Inflammatory macrophage (primary cell): ENCODE data around the gene ABHD16A.
A peak's percentile ranks its signal among the peaks of the same experiment; 100 is the strongest.

Source experiments
- DNase-seq, 2 donors: peaks; one replicate each; pipeline ENCODE4 v3.0.0-alpha.2; 2020 to 2022

Gene ABHD16A

GRCh38 chr6:31661262-31662123 lies 41.6 kb downstream of the ABHD16A start:
- DNase-seq, result no peak

- DNase-seq, result peak; percentile 74 to 85
Measured at GRCh38 chr6:31660381-31661261, 42.5 kb downstream of the ABHD16A start, which contains the start of gene C6orf47. C6orf47 (minus strand) TSS chr6:31660778; CDS start chr6:31659947, 831 bp downstream.

- peak; percentile 29 to 41 for DNase-seq
Measured at GRCh38 chr6:31659649-31660380, 43.3 kb downstream of the ABHD16A start.

- no peak for DNase-seq
Measured at GRCh38 chr6:31658983-31659648, 44.0 kb downstream of the ABHD16A start.

- DNase-seq, result no peak
Measured at GRCh38 chr6:31658158-31658688, 44.9 kb downstream of the ABHD16A start.

- no peak for DNase-seq
Measured at GRCh38 chr6:31657406-31658157, 45.5 kb downstream of the ABHD16A start.

GRCh38 chr6:31655349-31656237 lies 47.5 kb downstream of the ABHD16A start, which contains the start of gene APOM:
APOM (plus strand) TSS chr6:31655894; CDS start chr6:31655967, 73 bp downstream.
- no peak for DNase-seq

GRCh38 chr6:31654574-31655348 lies 48.4 kb downstream of the ABHD16A start:
- no peak for DNase-seq

- DNase-seq, result peak; percentile 90 to 93
Measured at GRCh38 chr6:31652925-31653724, 50.0 kb downstream of the ABHD16A start.

- DNase-seq, result peak; percentile 82 to 90
Measured at GRCh38 chr6:31651602-31652191, 51.4 kb downstream of the ABHD16A start.

GRCh38 chr6:31645325-31645724 lies 57.8 kb downstream of the ABHD16A start:
- no peak for DNase-seq

GRCh38 chr6:31643818-31644454 lies 59.2 kb downstream of the ABHD16A start:
- no peak for DNase-seq

GRCh38 chr6:31642798-31643570 lies 60.1 kb downstream of the ABHD16A start:
- DNase-seq, result no peak

- no peak for DNase-seq
Measured at GRCh38 chr6:31641370-31641769, 61.8 kb downstream of the ABHD16A start.

- DNase-seq, result no peak
Measured at GRCh38 chr6:31640612-31641011, 62.5 kb downstream of the ABHD16A start.

GRCh38 chr6:31639449-31639861 lies 63.7 kb downstream of the ABHD16A start:
- DNase-seq, result no peak
